Measurements from ENCODE around the gene TAGLN.
"Not testable (repeated sequence)": the region's sequence is repeated elsewhere in the genome, so short reads cannot be mapped to it uniquely, and the experiment has no call there.

Gene TAGLN

DNA sequence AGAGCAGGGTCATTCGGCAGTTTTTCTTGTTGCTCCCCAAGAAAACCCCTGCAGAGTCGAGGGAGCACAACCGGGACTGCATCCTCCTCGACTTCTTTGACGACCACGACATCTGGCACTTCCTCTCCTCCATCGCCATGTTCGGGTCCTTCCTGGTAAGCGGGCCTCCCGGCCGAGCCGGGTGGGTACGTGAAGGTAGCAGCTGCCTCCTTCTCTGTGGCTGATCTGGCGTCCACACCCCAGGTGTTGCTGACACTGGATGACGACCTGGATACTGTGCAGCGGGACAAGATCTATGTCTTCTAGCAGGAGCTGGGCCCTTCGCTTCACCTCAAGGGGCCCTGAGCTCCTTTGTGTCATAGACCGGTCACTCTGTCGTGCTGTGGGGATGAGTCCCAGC, 3.4 kb upstream of the TAGLN start:
- no peak for DNase-seq (ENCODE audit: low spot score)

DNA sequence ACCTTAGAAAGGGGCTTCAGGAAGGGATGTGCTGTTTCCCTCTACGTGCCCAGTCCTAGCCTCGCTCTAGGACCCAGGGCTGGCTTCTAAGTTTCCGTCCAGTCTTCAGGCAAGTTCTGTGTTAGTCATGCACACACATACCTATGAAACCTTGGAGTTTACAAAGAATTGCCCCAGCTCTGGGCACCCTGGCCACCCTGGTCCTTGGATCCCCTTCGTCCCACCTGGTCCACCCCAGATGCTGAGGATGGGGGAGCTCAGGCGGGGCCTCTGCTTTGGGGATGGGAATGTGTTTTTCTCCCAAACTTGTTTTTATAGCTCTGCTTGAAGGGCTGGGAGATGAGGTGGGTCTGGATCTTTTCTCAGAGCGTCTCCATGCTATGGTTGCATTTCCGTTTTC, 2.2 kb upstream of the TAGLN start:
- DNase-seq (ENCODE audit: low spot score), result no peak

DNA sequence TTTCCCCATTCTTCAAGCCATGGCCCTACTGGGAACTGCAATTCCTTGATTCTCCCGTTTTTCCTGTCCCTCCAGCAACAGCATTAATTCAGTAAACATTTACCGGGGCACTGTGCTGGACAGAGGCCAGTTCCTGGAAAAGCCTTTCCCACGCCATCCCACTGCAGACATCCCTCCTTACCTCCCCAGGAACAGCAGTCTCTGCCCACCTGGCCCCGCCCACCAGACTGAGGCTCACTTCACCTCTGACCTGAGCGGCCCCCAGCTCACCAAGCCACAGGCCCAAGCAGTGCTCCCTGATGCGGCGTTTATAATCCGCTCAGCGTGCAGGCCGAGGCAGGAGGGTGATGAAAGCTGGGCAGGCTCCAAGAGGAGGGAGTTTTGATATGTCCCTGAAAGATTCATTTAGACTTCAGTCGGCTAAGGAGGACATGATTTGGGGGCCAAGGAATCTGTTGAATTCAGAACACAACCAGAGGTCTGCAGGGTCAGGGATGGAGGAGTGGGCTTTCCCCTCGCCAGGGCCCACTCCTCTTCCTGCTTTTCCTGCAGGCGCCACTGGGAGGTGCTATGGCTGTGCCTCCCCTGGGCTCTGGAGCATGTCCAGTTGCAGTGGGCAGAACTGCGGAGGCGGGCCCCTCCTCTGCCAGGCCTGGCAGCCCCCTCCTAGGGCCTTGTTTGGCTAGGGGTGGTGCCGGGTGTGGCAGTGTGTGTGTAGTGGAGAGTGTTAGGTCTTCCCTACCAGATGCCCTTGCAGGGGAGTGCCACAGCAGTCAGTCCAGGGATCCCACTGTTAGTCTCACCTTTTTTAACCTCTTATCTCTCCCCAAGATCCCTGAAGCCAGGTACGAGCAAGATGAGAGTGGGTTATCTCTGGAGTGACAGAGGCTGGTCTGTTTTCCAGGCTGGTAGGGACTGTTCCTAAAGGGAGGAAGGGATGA, 1.4 kb upstream of the TAGLN start:
- DNase-seq (ENCODE audit: low spot score), result no peak

DNA sequence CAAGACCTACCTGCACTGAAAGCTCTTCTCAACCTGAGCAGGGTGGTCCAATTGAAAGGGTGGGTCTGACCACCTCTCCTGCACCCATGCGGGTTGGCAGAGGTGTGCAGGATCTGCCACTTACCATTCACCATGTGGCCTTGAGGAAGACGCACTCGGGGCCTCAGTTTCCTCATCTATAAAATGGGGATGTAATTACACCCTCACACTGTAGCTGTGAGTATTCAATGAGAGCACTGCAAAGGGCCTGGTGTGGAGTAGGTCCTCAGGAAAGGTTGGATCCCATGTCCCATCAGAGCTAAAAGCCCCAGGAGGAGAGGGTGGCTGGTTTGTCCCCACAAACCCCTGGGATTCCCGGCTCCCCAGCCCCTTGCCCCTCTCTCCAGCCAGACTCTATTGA, 557 bp upstream of the TAGLN start:
- DNase-seq (ENCODE audit: low spot score), result no peak

- no peak for DNase-seq (ENCODE audit: low spot score)
Observed at GRCh38 chr11:117199916-117200812, 994 bp downstream of the TAGLN start.

- no peak for DNase-seq (ENCODE audit: low spot score)
Observed at GRCh38 chr11:117200813-117201657, 1.9 kb downstream of the TAGLN start.

GRCh38 chr11:117201658-117202305, 2.6 kb downstream of the TAGLN start:
- DNase-seq (ENCODE audit: low spot score), result no peak

DNA sequence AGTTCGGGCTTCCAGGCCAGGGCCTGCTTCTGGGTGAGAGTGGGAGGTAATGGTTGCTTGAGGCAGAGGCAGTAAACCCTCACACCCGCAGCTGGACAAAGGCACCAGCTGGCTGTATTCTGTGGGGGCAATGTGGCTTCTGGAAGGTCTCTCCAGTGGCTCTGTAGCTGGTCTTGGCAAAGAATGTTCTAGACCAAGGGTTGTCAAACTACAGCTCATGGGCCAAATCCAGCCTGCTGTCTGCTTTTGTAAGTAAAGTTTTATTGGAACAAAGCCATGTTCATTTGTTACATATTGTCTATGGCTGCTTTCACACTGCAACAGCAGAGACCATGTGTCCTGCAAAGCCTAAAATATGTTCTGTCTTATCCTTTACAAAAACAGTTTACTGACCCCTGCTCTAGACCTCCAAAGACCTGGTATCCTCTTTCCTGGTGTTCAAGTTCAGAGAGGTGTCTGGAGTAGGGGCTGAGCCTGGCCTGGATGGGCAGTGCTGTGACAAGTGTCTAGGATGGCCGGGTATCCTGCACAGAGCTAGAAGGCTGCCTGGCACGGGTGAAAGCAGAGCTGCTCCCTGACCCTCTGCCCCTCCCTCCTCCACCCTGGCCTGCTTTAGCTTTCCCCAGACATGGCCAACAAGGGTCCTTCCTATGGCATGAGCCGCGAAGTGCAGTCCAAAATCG, 3.4 kb downstream of the TAGLN start:
- DNase-seq (ENCODE audit: low spot score), result no peak

DNA sequence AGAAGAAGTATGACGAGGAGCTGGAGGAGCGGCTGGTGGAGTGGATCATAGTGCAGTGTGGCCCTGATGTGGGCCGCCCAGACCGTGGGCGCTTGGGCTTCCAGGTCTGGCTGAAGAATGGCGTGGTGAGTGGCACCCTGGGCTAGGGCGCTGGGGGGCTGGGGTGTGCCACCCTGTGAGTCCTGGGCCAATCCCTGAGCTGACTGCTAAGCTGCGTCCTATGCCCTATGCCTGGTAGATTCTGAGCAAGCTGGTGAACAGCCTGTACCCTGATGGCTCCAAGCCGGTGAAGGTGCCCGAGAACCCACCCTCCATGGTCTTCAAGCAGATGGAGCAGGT, 3.9 kb downstream of the TAGLN start:
- no peak for DNase-seq (ENCODE audit: low spot score)

GRCh38 chr11:117204283-117205080, 5.3 kb downstream of the TAGLN start:
- DNase-seq (ENCODE audit: low spot score), result no peak

GRCh38 chr11:117205211-117205818, 6.1 kb downstream of the TAGLN start:
- no peak for DNase-seq (ENCODE audit: low spot score)

DNA sequence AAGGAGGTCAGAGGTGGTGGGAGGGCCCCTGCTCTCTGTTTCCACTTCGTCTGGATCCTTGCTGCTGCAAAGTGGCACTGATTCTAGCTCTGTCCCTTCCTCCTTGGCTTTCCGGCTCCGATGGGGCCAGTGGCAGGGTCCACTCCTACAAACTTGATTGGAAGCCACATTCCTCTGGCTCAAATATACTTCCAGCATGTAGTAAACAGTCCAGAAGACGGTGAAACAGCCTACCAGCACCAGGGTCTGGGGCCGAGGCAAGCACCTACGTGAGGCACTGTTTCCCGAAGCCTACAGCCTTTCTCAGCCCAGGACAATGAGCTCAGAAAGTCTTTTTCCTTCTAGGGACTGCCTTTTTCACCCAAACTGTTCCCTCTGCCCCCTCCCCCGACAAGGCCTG, 6.9 kb downstream of the TAGLN start:
- DNase-seq (ENCODE audit: low spot score), result not testable (repeated sequence)

DNA sequence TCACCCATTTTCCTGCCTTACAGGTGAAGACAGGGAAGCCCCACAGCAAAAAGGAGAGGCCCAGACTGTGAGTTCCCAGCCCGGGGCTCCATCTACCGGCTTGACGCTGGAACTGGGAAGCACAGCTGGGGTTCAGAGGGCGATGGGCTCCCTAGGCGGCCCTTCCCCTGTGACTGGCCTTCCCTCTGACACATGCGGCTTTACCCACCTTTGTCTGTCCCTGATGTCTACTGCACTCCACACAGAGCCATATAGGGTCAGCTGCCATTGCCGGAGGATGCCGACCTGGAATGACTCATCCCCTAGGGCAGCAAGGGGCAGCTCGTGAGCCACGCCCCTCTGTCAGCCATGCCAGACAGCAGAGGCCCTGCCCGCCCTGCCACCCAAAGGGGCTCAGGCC, 7.7 kb downstream of the TAGLN start:
- DNase-seq (ENCODE audit: low spot score), result not testable (repeated sequence)

DNA sequence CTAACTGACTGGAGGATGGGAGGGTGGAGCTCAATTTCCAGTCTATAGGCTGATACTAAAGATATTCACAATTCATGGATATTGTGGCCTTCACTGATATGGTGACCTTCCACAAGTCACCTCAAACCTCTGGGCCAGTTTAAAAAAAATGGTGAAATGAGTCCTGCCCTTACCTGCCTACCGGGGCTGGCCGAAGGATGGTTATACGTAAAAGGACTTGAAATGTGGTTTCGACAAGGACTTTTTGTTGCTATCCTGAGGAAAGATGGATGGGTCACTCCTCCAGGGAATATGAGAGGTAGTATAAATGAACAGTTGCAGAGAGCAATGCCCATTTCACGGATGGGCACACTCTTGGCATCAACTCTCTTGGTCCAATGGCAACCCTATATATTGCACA, 8.3 kb downstream of the TAGLN start:
- DNase-seq (ENCODE audit: low spot score), result not testable (repeated sequence)

DNA sequence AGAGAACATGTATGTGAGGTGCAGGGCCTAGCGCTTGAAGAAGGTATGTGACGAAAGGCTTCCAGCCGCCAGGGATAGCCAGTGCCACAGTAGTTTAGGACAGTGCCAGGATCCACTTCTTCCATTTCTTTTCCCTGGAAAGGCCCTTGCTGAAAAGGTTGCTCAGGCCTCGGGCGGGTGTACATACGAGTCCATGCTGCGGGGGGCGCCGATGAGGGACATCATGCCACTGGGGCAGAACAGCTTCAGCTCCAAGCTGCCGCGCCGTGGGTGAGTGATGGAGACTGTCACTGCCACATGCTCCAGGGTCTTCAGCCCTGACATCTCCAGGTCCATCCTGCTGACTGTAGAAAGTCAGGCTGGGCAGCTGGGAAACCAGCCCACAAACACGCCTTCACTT, 9.5 kb downstream of the TAGLN start:
- DNase-seq (ENCODE audit: low spot score), result not testable (repeated sequence)

DNA sequence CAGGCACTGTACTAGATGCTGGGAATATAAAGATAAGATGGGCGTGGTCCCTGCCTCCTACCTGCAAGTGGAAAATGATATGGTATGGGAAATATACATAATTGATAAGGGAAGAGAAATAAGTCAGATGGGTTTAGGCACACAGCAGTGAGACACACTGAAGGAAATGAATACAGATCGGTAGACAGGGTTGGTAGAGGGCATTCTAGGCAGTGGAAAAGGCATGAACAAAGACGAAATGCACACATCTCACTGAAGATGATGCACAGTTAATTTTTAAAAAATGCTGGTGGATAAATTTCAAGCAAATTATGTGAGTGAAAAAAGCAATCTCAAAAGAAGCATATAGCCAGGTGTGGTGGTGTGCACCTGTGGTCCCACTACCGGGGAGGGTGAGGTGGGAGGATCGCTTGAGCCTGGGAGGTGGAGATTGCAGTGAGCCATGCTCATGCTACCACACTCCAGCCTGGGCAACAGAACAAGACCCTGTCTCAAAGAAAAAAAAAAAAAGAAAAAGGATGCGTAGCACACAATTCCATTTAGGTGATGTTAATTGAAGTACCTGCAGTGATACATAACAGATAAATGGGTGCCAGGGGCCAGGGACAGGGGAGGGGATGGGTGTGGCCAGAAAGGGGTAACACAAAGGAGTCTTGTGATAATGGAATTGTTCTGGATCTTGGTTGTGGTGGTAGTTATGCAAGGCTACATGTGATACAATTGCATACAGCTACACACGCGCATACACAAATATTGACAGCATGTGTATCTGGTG, 10.4 kb downstream of the TAGLN start:
- not testable (repeated sequence) for DNase-seq (ENCODE audit: low spot score)

- no peak for DNase-seq (ENCODE audit: low spot score)
Observed at GRCh38 chr11:117210620-117211019, 11.4 kb downstream of the TAGLN start.

DNA sequence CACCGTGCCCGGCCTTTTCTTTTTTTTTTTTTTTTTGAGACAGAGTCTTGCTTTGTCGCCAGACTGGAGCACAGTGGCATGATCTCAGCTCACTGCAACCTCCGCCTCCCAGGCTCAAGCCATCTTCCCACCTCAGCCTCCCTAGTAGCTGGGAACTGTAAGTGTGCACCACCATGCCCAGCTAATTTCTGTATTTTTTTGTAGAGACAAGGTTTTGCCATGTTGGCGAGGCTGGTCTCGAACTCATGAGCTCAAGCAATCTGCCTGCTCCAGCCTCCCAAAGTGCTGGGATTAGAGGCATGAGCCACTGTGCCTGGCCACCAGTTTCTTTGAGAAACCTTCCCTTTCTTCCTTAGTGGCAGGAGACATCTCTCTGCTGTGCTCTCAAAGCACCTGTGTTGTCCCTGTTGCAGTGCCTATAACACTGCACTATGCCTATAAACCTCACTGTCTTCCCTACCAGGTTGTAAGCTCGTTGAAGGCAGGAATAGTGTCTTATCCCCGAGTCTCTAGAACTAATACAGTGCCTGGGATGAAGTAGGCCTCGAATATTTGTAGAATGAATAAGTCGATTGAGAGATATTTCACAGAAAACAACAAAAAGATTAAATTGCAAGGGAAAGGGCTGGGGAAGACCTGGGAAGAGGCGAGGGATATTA, 13.7 kb downstream of the TAGLN start:
- no peak for DNase-seq (ENCODE audit: low spot score)
